ENCODE results near the gene CSRP2.

Gene CSRP2

GRCh38 chr12:76883151-76883550, 4.3 kb upstream of the CSRP2 start:
- peaks cover 5% of the 10 kb centered on the region for H3K4me1 ChIP-seq (ENCODE audit: insufficient read depth, low read length, severe bottlenecking)
- no peaks in the 10 kb centered on the region for H3K36me3 ChIP-seq (ENCODE audit: insufficient read depth, low read length)
- no peak overlapping the region for H3K4me2 ChIP-seq (ENCODE audit: low read length)
- H4K20me1 ChIP-seq (ENCODE audit: insufficient read depth, low read length) = no peaks in the 10 kb centered on the region
- no peaks in the 10 kb centered on the region for H3K9me2 ChIP-seq (ENCODE audit: low read depth, low read length)
- TF ChIP-seq CTCF (IDR thresholded peaks at IDR 0.05; ENCODE audit: low read length) = no peak
- H3K27me3 ChIP-seq (ENCODE audit: insufficient read depth, low read length) = no peaks in the 10 kb centered on the region; the same call in 1 of the 2 replicates
- H3K4me3 ChIP-seq (ENCODE audit: low read depth, low read length, poor library complexity, severe bottlenecking) = no peak overlapping the region
- no peaks in the 10 kb centered on the region for H3K9me3 ChIP-seq (ENCODE audit: low read length)
- no peak overlapping the region for H2AFZ ChIP-seq (ENCODE audit: low read length)
- no peaks in the 10 kb centered on the region for H3F3A ChIP-seq (ENCODE audit: insufficient read depth, low read length)
- H3K9ac ChIP-seq (ENCODE audit: low read length) = no peak overlapping the region
- no peak overlapping the region for H3K27ac ChIP-seq (ENCODE audit: low read depth, low read length, poor library complexity, severe bottlenecking)
- no peaks in the 10 kb centered on the region for H3K79me2 ChIP-seq (ENCODE audit: insufficient read depth, low read length)

- Histone ChIP-seq H3K79me2 (ENCODE audit: insufficient read depth, low read length) (no peaks in the 10 kb centered on the region), H3K9me2 (ENCODE audit: low read depth, low read length) (no peaks in the 10 kb centered on the region), H3K9me3 (ENCODE audit: low read length) (no peaks in the 10 kb centered on the region), H3K4me3 (ENCODE audit: low read depth, low read length, poor library complexity, severe bottlenecking) (no peak overlapping the region), H3K4me2 (ENCODE audit: low read length) (no peak overlapping the region), H3K9ac (ENCODE audit: low read length) (no peak overlapping the region), H3F3A (ENCODE audit: insufficient read depth, low read length) (no peaks in the 10 kb centered on the region), H3K36me3 (ENCODE audit: insufficient read depth, low read length) (no peaks in the 10 kb centered on the region), H2AFZ (ENCODE audit: low read length) (no peak overlapping the region), H3K4me1 (ENCODE audit: insufficient read depth, low read length, severe bottlenecking) (peaks cover 7% of the 10 kb centered on the region), H3K27me3 (ENCODE audit: insufficient read depth, low read length) (no peaks in the 10 kb centered on the region; the same call in 1 of the 2 replicates), H3K27ac (ENCODE audit: low read depth, low read length, poor library complexity, severe bottlenecking) (no peak overlapping the region), H4K20me1 (ENCODE audit: insufficient read depth, low read length) (no peaks in the 10 kb centered on the region)
- no peak for TF ChIP-seq EZH2 (IDR thresholded peaks at IDR 0.05; ENCODE audit: borderline replicate concordance, low read length)
- TF ChIP-seq CTCF (IDR thresholded peaks at IDR 0.05; ENCODE audit: low read length) = no peak
Measured at GRCh38 chr12:76882367-76882766, 3.5 kb upstream of the CSRP2 start.

GRCh38 chr12:76881142-76881541, 2.3 kb upstream of the CSRP2 start:
- Histone ChIP-seq H3K9ac (ENCODE audit: low read length) (no peak overlapping the region), H3K79me2 (ENCODE audit: insufficient read depth, low read length) (no peaks in the 10 kb centered on the region), H3K9me3 (ENCODE audit: low read length) (no peaks in the 10 kb centered on the region), H4K20me1 (ENCODE audit: insufficient read depth, low read length) (no peaks in the 10 kb centered on the region), H2AFZ (ENCODE audit: low read length) (no peak overlapping the region), H3K27ac (ENCODE audit: low read depth, low read length, poor library complexity, severe bottlenecking) (no peak overlapping the region), H3K4me1 (ENCODE audit: insufficient read depth, low read length, severe bottlenecking) (peaks cover 7% of the 10 kb centered on the region), H3F3A (ENCODE audit: insufficient read depth, low read length) (no peaks in the 10 kb centered on the region), H3K9me2 (ENCODE audit: low read depth, low read length) (no peaks in the 10 kb centered on the region), H3K4me2 (ENCODE audit: low read length) (no peak overlapping the region), H3K4me3 (ENCODE audit: low read depth, low read length, poor library complexity, severe bottlenecking) (no peak overlapping the region), H3K27me3 (ENCODE audit: insufficient read depth, low read length) (no peaks in the 10 kb centered on the region; the same call in 1 of the 2 replicates), H3K36me3 (ENCODE audit: insufficient read depth, low read length) (no peaks in the 10 kb centered on the region)
- no peak for TF ChIP-seq CTCF (IDR thresholded peaks at IDR 0.05; ENCODE audit: low read length)
- TF ChIP-seq EZH2 (IDR thresholded peaks at IDR 0.05; ENCODE audit: borderline replicate concordance, low read length) = no peak

Data from OCI-LY1 (cell line).